Measurements from ENCODE around the gene KCNK4.
"Not testable (repeated sequence)": the region's sequence is repeated elsewhere in the genome, so short reads cannot be mapped to it uniquely, and the experiment has no call there.

KCNK4 gene

DNA sequence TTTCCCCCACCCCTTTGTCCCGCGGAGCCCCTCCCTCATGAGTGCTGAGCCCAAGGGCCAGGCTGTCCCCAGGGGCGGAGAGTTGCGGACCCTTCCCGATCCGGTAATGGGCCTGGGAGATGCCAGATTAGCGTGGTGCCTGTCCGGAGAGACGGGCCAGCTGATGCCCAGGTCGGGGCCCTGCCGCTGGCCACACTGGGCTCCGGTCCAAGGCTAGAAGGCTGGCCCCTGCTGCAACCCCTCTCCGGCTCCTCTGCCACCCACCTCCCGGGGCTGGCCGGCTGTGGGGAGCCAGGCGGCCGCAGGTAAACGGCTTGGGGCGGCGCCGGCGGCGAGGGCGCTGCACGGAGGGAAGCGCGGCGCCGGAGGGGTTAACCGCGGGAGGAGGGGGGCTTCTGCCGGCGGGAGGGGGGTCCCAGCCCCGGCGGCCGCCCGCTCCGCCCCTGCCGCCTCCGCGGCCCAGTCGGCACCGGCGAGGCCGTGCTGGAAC, at the start of gene KCNK4:
Gene KCNK4, plus strand, starts transcription at position 41 of the 490 bp plus-strand sequence. CDS start 1,717 bp downstream, outside the sequence.
- H3K27me3 Mint-ChIP-seq (ENCODE audit: low read depth): peaks cover 49% of the 10 kb centered on the region
- peaks cover 8% of the 10 kb centered on the region for H3K36me3 Mint-ChIP-seq (ENCODE audit: low read depth)
- no peak within 1 kb of the TSS for H3K27ac Mint-ChIP-seq
- peak within 1 kb of the TSS; percentile 57 for H3K4me3 Mint-ChIP-seq
- H3K4me1 Mint-ChIP-seq (ENCODE audit: low read depth): peaks cover 9% of the 10 kb centered on the region
- no peaks in the 10 kb centered on the region for H3K9me3 Mint-ChIP-seq

DNA sequence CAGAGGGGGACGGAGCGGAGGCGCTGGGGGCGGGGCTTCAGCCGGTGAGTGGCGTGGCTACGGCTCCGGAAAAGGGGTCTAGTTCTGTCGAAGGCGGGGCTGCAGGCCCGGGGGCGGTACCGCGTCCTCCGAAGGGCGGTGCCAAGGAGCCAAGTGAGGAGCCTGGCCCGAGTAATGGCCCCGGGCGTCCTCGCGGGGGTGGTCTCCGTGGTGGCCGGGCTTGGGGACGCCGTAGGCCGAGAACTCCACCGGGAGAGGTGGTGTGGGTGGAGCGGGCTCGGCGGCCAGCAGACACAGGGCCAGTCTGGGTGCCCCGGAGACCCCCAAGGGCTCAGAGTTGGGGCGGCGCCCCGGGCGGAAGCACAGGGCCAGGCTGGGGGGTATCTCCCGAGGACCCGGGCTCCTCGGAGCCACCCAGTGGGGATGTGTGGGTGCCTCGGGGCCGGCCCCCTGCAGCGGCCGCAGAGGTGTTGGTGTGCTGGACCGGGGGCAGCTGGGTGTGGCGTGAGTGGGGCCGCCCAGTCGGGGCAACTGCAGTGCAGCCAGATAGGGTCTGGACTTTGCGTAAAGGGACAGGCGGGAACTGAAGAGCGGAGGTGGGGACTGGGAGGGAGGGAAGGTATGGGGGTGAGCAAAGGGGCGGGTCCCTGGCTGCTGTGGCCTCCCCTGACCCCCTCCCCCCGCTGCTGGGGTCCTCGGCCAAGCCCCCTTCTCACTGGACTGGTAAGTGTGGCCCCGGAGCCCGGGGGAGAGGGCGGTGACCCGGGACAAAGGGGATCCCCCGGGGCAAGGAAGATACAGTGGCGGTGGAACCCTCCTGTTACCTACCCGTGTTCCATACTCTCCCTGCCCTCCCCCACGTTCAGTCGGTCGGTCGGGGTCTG, 49.4 kb upstream of the KCNK4 start:
- peaks cover 24% of the 10 kb centered on the region for H3K4me1 Mint-ChIP-seq (ENCODE audit: low read depth)
- H3K36me3 Mint-ChIP-seq (ENCODE audit: low read depth): peaks cover 11% of the 10 kb centered on the region
- H3K4me3 Mint-ChIP-seq: peak overlapping the region; percentile 95
- no peaks in the 10 kb centered on the region for H3K9me3 Mint-ChIP-seq
- no peaks in the 10 kb centered on the region for H3K27me3 Mint-ChIP-seq (ENCODE audit: low read depth)
- H3K27ac Mint-ChIP-seq: peak overlapping the region; percentile 97

DNA sequence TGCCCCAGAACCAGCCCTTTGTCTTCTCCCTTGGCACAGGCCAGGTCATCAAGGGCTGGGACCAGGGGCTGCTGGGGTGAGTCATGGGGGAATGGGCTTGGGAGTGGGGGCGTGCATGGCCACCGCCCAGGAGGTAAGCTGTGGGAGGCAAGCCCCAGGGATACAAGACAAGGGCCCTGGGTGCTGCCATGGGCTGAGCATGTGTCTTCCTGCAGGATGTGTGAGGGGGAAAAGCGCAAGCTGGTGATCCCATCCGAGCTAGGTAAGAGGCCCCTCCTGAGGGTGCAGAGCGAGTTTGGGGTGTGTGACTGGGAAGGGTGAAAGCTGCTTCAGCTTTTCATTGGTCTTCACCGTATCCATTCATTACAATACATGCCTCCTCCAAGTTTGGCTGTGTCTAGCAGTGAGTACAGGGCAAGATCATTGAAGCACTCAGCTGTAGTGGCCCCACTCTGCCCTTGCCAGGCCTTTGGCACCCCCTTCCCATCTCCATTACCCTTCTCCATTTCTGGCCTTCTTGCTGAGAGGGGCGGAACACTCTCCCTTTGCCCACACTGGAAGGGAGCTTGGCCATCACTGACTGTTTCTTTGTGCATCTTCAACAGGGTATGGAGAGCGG, 47.8 kb upstream of the KCNK4 start:
- Mint-ChIP-seq H3K27ac (peak overlapping the region; percentile 67), H3K36me3 (ENCODE audit: low read depth) (peaks cover 6% of the 10 kb centered on the region), H3K4me3 (peak overlapping the region; percentile 95), H3K9me3 (no peaks in the 10 kb centered on the region), H3K4me1 (ENCODE audit: low read depth) (peaks cover 29% of the 10 kb centered on the region), H3K27me3 (ENCODE audit: low read depth) (no peaks in the 10 kb centered on the region)

DNA sequence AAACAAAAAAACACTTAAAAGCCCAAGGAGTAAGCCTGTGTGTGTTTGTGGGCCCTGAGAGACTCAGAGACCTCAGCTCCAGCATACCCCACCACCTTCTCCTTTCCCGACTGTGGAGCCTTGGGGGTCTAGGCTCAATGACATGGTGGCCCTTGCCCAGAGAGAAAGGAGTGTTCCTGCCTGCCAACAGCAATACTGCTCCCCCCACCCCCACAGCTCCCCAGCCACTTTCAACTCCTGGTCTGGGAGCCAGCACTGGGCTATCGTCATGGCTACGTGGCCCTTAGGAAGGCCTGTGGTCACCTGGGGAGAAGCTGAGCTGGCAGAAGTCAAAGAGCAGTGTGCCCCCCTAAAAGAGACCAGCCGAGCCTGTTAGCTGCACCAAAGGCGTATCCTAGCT, 47.0 kb upstream of the KCNK4 start:
- Mint-ChIP-seq H3K9me3 (no peaks in the 10 kb centered on the region), H3K27me3 (ENCODE audit: low read depth) (no peaks in the 10 kb centered on the region), H3K4me1 (ENCODE audit: low read depth) (peaks cover 28% of the 10 kb centered on the region), H3K36me3 (ENCODE audit: low read depth) (peaks cover 2% of the 10 kb centered on the region), H3K27ac (no peak overlapping the region), H3K4me3 (peak overlapping the region; percentile 95)

DNA sequence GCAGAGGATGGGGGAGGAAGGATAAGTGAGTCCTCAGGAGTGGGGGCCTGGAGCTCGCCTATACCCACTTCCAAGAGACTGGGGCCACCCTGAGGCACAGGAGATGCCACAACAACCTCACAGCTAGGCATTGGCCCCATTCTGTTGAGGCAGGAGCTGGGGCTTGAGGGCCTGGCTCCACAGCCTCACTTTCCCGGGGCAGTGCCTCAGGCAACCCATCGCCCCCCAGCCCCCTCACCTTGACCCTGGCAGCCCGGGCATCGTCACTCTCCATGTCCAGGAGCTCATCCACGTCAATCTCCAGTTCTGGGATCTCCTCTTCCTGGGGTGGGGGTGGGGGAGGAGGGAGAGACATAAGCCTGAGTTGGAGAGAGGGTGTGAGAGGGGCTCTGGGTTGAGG, 46.1 kb upstream of the KCNK4 start:
- Mint-ChIP-seq H3K27ac (no peak overlapping the region), H3K9me3 (no peaks in the 10 kb centered on the region), H3K4me3 (peak overlapping the region; percentile 87), H3K27me3 (ENCODE audit: low read depth) (no peaks in the 10 kb centered on the region), H3K4me1 (ENCODE audit: low read depth) (peaks cover 32% of the 10 kb centered on the region), H3K36me3 (ENCODE audit: low read depth) (peaks cover 2% of the 10 kb centered on the region)

DNA sequence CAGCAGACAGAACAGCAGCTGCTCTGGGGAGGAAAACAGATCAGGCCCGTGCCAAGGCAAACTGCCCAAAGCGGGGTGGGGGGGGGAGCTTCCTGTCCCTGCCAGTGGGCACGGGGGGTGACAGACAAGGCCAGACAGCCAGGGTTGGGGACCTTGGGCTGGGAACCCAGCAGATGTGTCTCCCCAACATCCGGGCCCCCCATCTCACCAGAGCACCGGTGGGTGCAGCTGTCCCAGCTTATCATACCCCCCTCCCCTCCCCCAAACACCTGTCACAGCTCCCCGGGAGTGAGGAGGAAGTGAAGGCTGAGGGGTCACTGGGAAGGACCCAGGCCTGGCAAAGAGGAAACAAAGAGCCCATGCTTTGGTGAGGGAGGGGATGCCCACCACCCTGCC, 45.7 kb upstream of the KCNK4 start:
- Mint-ChIP-seq H3K27ac (peak overlapping the region; percentile 79), H3K27me3 (ENCODE audit: low read depth) (no peaks in the 10 kb centered on the region), H3K4me3 (peak overlapping the region; percentile 87), H3K36me3 (ENCODE audit: low read depth) (no peaks in the 10 kb centered on the region), H3K4me1 (ENCODE audit: low read depth) (peaks cover 31% of the 10 kb centered on the region), H3K9me3 (no peaks in the 10 kb centered on the region)

DNA sequence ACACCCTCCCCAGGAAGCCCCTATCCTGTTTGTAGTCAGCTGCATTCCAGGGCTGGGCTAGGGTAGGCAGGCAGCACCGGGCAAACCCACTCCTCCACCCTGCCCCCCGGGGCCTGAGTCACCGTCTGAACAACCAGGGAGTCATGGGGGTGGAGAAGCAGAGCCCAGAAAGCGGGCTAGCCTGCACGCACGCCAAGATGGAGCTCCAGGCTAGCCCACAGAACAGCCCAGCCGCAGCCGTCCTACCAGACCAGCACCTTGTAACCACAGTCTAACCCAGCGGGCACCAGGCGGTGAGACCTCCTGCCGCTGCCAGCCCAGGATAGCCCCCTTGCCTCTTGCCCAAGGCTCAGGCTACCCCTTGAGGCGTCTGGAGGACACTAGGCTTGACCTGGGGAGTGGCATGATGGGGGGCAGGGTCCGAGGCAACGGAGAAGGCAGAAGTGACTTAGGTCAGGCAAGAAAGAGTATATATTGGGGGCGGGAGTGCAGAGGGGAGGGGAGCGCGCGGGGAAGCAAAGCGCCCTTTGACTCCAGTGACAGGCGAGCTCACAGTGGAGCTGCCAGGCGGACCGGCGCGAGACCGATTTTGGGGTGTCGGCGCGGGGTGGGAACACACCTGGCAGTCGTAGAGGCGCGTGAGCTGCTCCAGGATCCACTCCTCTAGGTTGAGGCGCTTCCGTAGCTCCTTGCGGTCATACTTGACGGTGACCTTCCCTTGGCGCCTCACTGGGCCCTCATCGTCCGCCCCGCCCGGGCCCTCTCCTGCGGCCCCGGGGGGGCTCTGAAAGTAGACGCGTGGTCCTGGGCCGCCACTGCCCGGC, 45.1 kb upstream of the KCNK4 start:
- H3K4me3 Mint-ChIP-seq: peak overlapping the region; percentile 87
- H3K4me1 Mint-ChIP-seq (ENCODE audit: low read depth): peaks cover 28% of the 10 kb centered on the region
- peak overlapping the region; percentile 79 for H3K27ac Mint-ChIP-seq
- no peaks in the 10 kb centered on the region for H3K27me3 Mint-ChIP-seq (ENCODE audit: low read depth)
- no peaks in the 10 kb centered on the region for H3K36me3 Mint-ChIP-seq (ENCODE audit: low read depth)
- no peaks in the 10 kb centered on the region for H3K9me3 Mint-ChIP-seq

DNA sequence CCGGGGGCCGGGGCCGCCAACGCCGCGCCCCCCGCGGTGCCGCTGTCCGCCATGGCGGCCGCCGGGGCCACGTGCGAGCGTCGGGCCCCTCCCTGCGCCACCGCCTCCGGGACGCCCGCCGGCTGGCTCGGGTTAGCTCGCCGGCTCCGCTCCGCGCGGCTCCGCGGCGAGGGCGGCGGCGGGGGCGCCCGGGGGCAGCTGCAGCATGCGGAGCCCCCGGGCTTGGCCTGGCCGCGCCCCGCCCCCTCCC, 44.6 kb upstream of the KCNK4 start:
- H3K27me3 Mint-ChIP-seq (ENCODE audit: low read depth); H3K27ac Mint-ChIP-seq; H3K9me3 Mint-ChIP-seq; H3K36me3 Mint-ChIP-seq (ENCODE audit: low read depth): not testable (repeated sequence)
- peaks cover 28% of the 10 kb centered on the region for H3K4me1 Mint-ChIP-seq (ENCODE audit: low read depth)
- H3K4me3 Mint-ChIP-seq: peak overlapping the region; percentile 88

DNA sequence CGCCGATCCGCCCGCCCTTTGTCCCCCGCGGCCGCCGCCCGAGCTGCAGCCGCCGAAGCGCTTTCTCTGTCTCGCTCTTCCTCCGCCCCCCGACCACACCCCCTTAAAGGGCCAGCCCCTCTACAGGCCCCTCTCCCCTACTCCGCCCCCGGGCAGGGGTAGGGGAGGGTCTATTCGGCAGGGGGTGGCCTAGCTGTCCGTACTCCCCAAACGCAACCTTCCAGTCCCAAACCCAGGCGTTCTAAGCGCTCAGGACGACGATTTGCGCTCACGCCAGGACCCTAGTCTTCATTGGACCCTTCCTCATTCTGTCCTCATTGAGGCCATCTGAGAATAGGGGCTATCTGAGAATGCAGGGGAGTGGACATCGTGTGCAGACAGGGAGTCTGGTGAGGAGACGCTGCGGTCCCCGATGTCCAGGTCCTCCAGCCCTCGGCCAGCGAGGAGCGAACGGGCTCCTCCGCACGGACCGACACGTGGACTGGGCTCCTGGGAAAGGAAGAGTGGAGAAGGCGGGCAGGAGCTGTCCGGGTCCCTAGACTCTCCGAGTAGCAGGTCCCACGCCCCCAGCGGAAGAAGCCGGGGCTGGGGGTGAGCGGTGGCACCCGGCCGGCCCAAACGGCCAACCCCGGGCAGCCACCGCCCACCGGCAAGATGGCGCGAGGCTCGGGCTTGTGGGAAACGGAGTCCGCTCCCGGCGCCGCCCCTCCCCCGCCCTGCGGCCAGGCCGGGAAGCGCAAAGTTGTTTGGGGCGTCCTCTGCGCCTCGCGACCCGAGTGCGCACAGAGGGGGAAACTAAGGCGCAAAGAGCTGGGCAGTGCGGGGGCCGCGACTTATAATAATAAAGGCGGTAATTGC, 44.0 kb upstream of the KCNK4 start, which contains the start of gene PPP1R14B:
Gene PPP1R14B, minus strand, starts transcription at position 73 of the 858 bp plus-strand sequence. CDS start 270 bp downstream, outside the sequence.
- peak within 1 kb of the TSS; percentile 88 for H3K4me3 Mint-ChIP-seq
- peaks cover 32% of the 10 kb centered on the region for H3K4me1 Mint-ChIP-seq (ENCODE audit: low read depth)
- H3K27me3 Mint-ChIP-seq (ENCODE audit: low read depth): no peaks in the 10 kb centered on the region
- peak within 1 kb of the TSS; percentile 79 for H3K27ac Mint-ChIP-seq
- H3K9me3 Mint-ChIP-seq: no peaks in the 10 kb centered on the region
- H3K36me3 Mint-ChIP-seq (ENCODE audit: low read depth): no peaks in the 10 kb centered on the region

DNA sequence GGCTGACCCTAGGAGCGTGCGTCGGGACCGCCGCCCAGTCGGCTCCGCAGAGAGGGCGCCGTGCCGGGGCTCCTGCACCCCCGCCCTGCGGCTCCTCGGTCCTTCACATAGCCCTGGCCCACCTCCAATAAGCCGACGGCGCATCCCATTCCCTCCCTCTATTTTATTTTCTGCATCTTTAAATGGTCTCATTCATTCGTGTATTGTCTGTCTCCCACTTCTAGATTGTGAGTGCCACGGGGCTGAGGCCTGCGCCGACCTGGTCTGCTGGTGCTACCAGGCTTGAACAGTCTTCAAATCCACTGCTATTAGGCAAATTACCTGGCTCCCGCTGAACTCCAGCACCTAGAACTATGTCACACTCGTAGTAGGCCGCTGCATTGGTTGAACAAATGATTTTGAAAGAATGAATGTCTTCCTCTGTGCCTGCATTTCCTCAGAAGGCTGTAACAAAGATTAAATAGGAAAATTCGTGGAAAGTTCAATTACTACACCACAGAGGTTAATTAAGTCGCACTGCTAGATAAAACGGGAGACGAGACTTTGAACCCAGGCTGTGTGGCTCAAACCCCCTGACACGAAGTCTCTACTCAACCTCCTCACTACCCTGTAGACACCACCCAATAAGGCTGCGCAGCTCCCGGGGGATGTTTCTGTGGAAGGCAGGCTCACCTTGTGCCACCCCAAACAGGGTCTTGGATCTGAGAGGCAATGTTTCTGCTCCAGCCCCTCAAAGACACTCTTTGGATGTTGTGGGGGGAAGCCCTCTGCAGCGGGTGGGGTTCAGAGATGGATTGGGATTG, 43.2 kb upstream of the KCNK4 start:
- Mint-ChIP-seq H3K36me3 (ENCODE audit: low read depth) (no peaks in the 10 kb centered on the region), H3K27ac (peak overlapping the region; percentile 36), H3K27me3 (ENCODE audit: low read depth) (no peaks in the 10 kb centered on the region), H3K9me3 (no peaks in the 10 kb centered on the region), H3K4me1 (ENCODE audit: low read depth) (peaks cover 29% of the 10 kb centered on the region), H3K4me3 (peak overlapping the region; percentile 75)

DNA sequence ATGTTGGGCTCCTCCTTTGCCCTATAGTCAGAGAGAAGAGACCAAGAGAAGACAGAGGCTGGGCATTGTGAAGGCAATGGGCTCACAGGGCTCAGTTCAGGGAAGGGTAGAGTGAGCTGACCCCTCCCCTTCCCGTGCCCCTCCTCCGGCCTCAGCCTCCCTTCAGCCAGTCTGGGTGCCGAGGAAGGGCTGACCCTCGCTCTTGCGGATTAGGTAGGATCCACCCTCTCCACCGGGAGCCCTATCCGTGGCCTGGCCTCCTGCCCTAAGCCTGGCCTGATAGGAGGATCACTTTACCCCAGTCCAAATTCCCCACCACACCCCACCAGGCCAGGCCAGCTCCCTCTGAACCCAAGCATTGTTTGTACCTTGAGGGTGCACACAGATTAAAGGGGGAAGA, 42.5 kb upstream of the KCNK4 start:
- H3K4me1 Mint-ChIP-seq (ENCODE audit: low read depth): peaks cover 25% of the 10 kb centered on the region
- H3K27ac Mint-ChIP-seq: no peak overlapping the region
- H3K27me3 Mint-ChIP-seq (ENCODE audit: low read depth): no peaks in the 10 kb centered on the region
- H3K4me3 Mint-ChIP-seq: peak overlapping the region; percentile 75
- H3K9me3 Mint-ChIP-seq: no peaks in the 10 kb centered on the region
- H3K36me3 Mint-ChIP-seq (ENCODE audit: low read depth): no peaks in the 10 kb centered on the region

DNA sequence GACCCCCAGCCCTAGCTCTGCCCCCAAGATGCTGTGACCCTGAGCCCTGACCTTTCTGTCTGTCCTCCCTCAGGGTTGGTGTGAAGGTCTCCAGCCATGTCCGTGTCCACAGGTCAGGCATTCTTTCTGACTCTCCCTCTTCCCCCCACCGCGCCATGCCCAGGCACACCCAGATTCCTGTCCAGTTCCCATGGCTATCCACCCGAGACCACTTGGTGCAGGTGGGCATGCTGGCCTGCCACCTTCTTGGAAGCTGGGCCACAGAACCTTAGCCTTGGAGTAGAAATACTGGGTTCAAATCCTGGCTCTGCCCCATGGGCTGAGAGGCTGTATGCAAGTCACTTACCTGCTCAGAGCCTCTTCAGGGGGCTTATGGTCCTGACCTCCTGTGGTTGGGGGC, 42.1 kb upstream of the KCNK4 start:
- Mint-ChIP-seq H3K4me1 (ENCODE audit: low read depth) (peaks cover 27% of the 10 kb centered on the region), H3K27ac (no peak overlapping the region), H3K9me3 (no peaks in the 10 kb centered on the region), H3K4me3 (no peak overlapping the region), H3K27me3 (ENCODE audit: low read depth) (no peaks in the 10 kb centered on the region), H3K36me3 (ENCODE audit: low read depth) (no peaks in the 10 kb centered on the region)

Data from T-helper 1 cell treated with Interleukin-12 subunit alpha and Interleukin-12 subunit beta and Interleukin-4 antibody, amounts not matched to agents 30 μg/mL and 1 μg/mL, for 36 hours (primary cell).